Right lobe of liver (tissue), 4 donors: Measurements from ENCODE around the gene LYZL2.
"Not testable (repeated sequence)": the region's sequence is repeated elsewhere in the genome, so short reads cannot be mapped to it uniquely, and the experiment has no call there.

Experiments
- POLR2A ChIP-seq: fragments of 450-650 bp; IDR thresholded peaks from one replicate; pipeline ENCODE4 v1.6.1; 2017; ENCODE audit warnings: antibody characterized with exemption, mild to moderate bottlenecking
- TF ChIP-seq, protein P1 (sequence below), 4 donors: fragments of 200-600 bp in 3 of 4; fragments of 450-650 bp in 1 of 4; IDR thresholded peaks; one replicate each; pipeline versions ENCODE4 v1.5.1 to v1.8.0; 2016 to 2022; ENCODE audit warnings: antibody characterized with exemption in 4 of 4, mild to moderate bottlenecking in 2 of 4
- donor health status: DM: no; HTN: no; CAD: no.
- donor health status: DM: no; HTN: no; CAD: no.
- donor health status: DM: no; HTN: yes; CAD: no.

DNA sequence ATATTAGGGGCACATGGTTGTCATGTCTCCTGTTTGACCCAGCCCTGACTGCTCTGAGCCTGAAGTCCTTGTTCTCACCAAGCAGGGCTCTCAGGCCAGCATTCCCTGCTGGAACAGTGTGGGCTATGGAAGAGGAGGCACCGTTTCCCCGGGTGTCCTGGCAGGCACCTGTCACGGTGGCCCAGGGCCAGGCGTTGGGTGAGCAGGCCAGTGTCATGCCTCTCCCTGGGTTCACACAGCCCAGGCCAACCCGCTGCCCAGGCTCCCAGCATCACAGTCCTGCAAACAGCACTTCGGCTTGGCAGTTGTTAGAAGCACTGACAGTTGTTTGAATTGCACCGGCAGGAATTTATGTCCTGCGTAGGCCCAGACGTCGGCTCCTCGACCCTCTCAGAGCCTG is 38.4 kb upstream of the LYZL2 start:
- TF ChIP-seq, protein P1, sequence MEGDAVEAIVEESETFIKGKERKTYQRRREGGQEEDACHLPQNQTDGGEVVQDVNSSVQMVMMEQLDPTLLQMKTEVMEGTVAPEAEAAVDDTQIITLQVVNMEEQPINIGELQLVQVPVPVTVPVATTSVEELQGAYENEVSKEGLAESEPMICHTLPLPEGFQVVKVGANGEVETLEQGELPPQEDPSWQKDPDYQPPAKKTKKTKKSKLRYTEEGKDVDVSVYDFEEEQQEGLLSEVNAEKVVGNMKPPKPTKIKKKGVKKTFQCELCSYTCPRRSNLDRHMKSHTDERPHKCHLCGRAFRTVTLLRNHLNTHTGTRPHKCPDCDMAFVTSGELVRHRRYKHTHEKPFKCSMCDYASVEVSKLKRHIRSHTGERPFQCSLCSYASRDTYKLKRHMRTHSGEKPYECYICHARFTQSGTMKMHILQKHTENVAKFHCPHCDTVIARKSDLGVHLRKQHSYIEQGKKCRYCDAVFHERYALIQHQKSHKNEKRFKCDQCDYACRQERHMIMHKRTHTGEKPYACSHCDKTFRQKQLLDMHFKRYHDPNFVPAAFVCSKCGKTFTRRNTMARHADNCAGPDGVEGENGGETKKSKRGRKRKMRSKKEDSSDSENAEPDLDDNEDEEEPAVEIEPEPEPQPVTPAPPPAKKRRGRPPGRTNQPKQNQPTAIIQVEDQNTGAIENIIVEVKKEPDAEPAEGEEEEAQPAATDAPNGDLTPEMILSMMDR (IDR thresholded peaks at IDR 0.05) = not testable (repeated sequence)
- TF ChIP-seq POLR2A = not testable (repeated sequence)
